Bronchial epithelial cell (primary cell): ENCODE data around the gene NLRC3. TPM values are rescaled to one million over a fixed set of nuclear protein-coding genes. Genes with fewer than 3 reads are reported as not detected.
"Not testable (repeated sequence)": the region's sequence is repeated elsewhere in the genome, so short reads cannot be mapped to it uniquely, and the experiment has no call there.

Source experiments
- DNase-seq: peaks from one replicate; pipeline ENCODE4 v3.0.0-alpha.2; 2010; ENCODE audit warnings: low read depth
- FAIRE-seq: peaks from 2 replicates; lab custom pipeline; 2011; peaks lifted over from hg19 to GRCh38; lab: Jason Lieb, UNC
- H3K27me3 ChIP-seq: 2 replicates; pipeline ENCODE4 v1.5.1; 2011; ENCODE audit warnings: low read length; ENCODE audit not compliant: control insufficient read depth, insufficient read depth
- H3K36me3 ChIP-seq: 2 replicates; pipeline ENCODE4 v1.5.1; 2011; ENCODE audit warnings: low read length; ENCODE audit not compliant: control insufficient read depth, insufficient read depth
- H3K4me3 ChIP-seq: 2 replicates; pipeline ENCODE4 v1.5.1; 2011; ENCODE audit warnings: mild to moderate bottlenecking, low read depth, low read length, control low read depth
- total RNA-seq: library from RNA; depleted of rRNA; stranded (reverse); fragments of >200 nt; gene quantifications from 2 replicates; pipeline ENCODE4 v1.2.1, GENCODE V29; 2014
- TF ChIP-seq, protein P1 (sequence below): IDR thresholded peaks from 2 replicates; pipeline ENCODE4 v1.5.1; 2011; ENCODE audit warnings: mild to moderate bottlenecking, moderate library complexity, low read length, control low read depth, inconsistent platforms; ENCODE audit not compliant: insufficient read depth, severe bottlenecking

NLRC3 gene
- total RNA-seq, 1 donor from 2014 or later, result not detected

DNA sequence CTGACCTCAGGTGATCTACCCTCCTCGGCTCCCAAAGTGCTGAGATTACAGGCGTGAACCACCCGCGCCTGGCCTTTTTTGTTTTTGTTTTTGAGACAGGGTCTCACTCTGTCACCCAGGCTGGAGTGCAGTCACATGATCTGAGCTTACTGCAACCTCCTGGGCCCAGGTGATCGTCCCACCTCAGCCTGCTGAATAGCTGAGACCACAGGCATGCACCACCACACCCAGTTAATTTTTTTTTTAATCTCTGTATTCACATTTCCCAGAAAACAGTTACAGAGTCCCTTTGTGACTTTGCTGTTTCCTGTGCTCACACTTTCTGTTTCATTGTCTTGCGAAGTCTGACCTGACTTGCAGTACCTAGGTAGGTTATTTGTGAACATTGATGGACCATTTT, 73.7 kb downstream of the NLRC3 start:
- peak; percentile 18 for DNase-seq
- TF ChIP-seq, protein P1, sequence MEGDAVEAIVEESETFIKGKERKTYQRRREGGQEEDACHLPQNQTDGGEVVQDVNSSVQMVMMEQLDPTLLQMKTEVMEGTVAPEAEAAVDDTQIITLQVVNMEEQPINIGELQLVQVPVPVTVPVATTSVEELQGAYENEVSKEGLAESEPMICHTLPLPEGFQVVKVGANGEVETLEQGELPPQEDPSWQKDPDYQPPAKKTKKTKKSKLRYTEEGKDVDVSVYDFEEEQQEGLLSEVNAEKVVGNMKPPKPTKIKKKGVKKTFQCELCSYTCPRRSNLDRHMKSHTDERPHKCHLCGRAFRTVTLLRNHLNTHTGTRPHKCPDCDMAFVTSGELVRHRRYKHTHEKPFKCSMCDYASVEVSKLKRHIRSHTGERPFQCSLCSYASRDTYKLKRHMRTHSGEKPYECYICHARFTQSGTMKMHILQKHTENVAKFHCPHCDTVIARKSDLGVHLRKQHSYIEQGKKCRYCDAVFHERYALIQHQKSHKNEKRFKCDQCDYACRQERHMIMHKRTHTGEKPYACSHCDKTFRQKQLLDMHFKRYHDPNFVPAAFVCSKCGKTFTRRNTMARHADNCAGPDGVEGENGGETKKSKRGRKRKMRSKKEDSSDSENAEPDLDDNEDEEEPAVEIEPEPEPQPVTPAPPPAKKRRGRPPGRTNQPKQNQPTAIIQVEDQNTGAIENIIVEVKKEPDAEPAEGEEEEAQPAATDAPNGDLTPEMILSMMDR, result no peak
- Histone ChIP-seq H3K27me3 (no peaks in the 10 kb centered on the region), H3K36me3 (no peaks in the 10 kb centered on the region), H3K4me3 (no peak overlapping the region)
- no peak for FAIRE-seq

DNA sequence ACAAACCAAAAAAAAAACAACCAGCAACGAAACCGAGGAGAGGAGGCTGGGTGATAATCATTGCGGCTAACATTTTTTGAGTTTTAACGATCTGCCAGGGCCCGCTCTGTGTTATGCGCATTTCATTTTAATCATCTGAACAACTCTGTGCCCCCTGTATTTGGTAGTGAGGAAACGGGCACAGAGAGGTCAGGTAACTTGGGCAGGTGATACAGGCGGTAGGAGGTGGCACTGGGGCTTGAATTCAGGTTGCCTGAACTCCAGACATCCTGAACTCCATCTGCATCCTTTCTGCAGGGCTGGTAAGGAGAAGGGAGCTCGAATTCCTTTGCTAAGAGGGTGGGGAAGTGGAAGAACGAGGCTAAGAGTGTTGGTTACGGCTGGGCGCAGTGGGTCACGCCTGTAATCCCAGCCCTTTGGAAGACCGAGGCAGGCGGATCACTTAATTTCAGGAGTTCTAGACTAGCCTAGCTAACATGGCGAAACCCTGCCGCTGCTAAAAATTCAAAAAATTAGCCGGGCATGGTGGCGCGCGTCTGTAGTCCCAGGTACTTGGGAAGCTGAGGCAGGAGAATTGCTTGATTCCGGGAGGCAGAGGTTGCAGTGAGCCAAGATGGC, 75.3 kb downstream of the NLRC3 start:
- FAIRE-seq (no peak), DNase-seq (no peak)
- peak overlapping the region; percentile 52 for H3K4me3 ChIP-seq
- no peaks in the 10 kb centered on the region for H3K36me3 ChIP-seq
- no peaks in the 10 kb centered on the region for H3K27me3 ChIP-seq
- TF ChIP-seq, protein P1, result no peak

GRCh38 chr16:3501412-3501761, 75.8 kb downstream of the NLRC3 start:
- not testable (repeated sequence) for H3K36me3 ChIP-seq, FAIRE-seq, DNase-seq

DNA sequence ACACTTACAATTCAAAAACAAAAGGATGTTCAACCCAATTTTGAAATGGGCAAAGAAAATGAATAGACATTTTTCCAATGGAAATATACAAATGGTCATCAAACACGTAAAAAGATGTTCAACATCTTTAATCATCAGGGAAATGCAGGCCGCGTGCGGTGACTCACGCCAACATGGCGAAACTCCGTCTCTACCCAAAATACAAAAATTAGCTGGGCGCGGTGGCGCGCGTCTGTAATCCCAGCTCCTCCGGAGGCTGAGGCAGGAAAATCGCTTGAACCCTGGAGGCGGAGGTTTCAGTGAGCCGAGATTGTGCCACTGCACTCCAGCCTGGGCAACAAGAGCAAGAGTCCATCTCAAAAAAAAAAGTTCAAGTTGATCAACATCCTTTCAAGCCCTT, 78.2 kb downstream of the NLRC3 start:
- DNase-seq, result no peak
- TF ChIP-seq, protein P1, result no peak
- Histone ChIP-seq H3K27me3 (no peaks in the 10 kb centered on the region), H3K4me3 (no peak overlapping the region), H3K36me3 (no peaks in the 10 kb centered on the region)
- no peak for FAIRE-seq

More at GRCh38 chr16:3501412-3501761, 75.8 kb downstream of the NLRC3 start:
- H3K4me3 ChIP-seq, result peak overlapping the region; percentile 52
- H3K27me3 ChIP-seq, result not testable (repeated sequence)

GRCh38 chr16:3497771-3498170, 79.4 kb downstream of the NLRC3 start:
- DNase-seq, result no peak
- H3K36me3 ChIP-seq, result no peaks in the 10 kb centered on the region
- TF ChIP-seq, protein P1, result no peak
- H3K27me3 ChIP-seq, result no peaks in the 10 kb centered on the region
- FAIRE-seq, result no peak
- no peak overlapping the region for H3K4me3 ChIP-seq

DNA sequence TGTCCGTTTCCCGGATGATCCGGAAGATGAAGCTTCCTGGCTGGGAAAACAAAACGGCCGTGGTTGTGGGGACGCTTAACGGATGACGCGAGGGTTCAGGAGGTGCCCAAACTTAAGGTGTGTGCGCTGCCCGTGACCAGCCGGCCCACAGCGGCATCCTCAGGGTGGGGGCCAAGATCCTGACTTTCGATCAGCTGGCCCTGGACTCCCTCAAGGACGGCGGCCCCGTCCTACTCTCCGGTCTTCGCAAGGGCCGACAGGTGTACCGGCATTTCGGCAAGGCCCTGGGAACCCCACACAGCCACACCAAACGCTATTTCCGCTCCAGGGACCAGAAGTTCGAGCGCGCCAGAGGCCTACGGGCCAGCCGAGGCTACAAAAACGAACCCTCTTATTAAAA, 80.8 kb downstream of the NLRC3 start:
- Histone ChIP-seq H3K27me3 (no peaks in the 10 kb centered on the region), H3K36me3 (no peaks in the 10 kb centered on the region), H3K4me3 (no peak overlapping the region)
- DNase-seq (no peak), FAIRE-seq (no peak)
- TF ChIP-seq, protein P1, result no peak
